Body of pancreas (tissue), 4 donors: ENCODE measurements around the gene PAX6.

Experiments used
- CTCF ChIP-seq, 7 experiments: fragments of 450-650 bp in 4 of 7; fragments of 200-600 bp in 3 of 7; sonication (generic) in 3 of 7; IDR thresholded peaks; one replicate each; pipeline ENCODE4 v1.5.1; 2016 to 2019; ENCODE audit warnings: antibody characterized with exemption in 7 of 7
- POLR2A ChIP-seq, 3 donors: fragments of 450-650 bp; IDR thresholded peaks; one replicate each; pipeline ENCODE4 v1.6.1; 2016; ENCODE audit warnings: antibody characterized with exemption in 3 of 3, mild to moderate bottlenecking in 2 of 3

DNA sequence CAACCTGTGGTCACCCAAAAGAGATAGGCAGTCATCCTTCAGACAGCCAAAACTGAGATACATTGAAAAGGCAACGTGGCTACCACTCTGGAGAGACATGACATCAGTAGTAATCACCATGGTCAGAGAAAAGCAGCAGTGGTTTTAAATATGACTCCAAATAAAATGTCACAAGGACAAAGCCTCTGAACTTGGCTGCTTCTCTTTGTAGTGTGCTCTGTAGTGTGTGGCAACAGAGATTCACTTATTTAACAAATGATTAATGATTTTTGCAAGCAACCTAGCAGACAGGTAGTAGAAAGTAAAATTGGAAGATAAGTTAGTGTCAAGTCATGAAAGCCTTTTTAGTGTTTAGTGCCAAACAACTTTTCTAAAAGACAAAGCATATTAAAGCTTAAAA lies 63.5 kb downstream of the PAX6 start:
- TF ChIP-seq CTCF (IDR thresholded peaks at IDR 0.05), result no peak
- no peak for TF ChIP-seq POLR2A (IDR thresholded peaks at IDR 0.05)
